MCF 10A (cell line): ENCODE results near the gene AP1M1. TPM values are rescaled to one million over a fixed set of nuclear protein-coding genes. Genes with fewer than 3 reads are reported as not detected.

ENCODE experiments used
- BruUV-seq: library from RNA; stranded (reverse); fragments of 400-500 nt; replicated peaks from 2 replicates; lab custom pipeline; 2021; lab: Mats Ljungman, UMichigan
- CTCF ChIA-PET: fragments of 300-600 bp; sonication (Branson Sonifier 250); formaldehyde crosslinking; extraction: SDS; loops from one replicate; lab custom pipeline; 2021; ENCODE audit warnings: antibody characterized with exemption, inconsistent platforms; lab: Yijun Ruan, JAX
- POLR2A ChIA-PET: fragments of 300-600, 350-650 bp; sonication (Branson Sonifier 250); formaldehyde crosslinking; extraction: SDS; loops from one replicate; lab custom pipeline; 2020; ENCODE audit warnings: antibody characterized with exemption, inconsistent platforms; lab: Yijun Ruan, JAX
- DNase-seq: peaks from one replicate; pipeline ENCODE4 v3.0.0-alpha.2; 2018; ENCODE audit not compliant: unreplicated experiment
- H3K27ac Mint-ChIP-seq: one replicate; pipeline ENCODE4 v1.8.0; 2022; ENCODE audit warnings: mild to moderate bottlenecking, low read depth, mixed read lengths; ENCODE audit not compliant: unreplicated experiment
- H3K27me3 Mint-ChIP-seq: one replicate; pipeline ENCODE4 v1.8.0; 2022; ENCODE audit warnings: mixed read lengths; ENCODE audit not compliant: insufficient read depth, unreplicated experiment
- H3K36me3 Mint-ChIP-seq: one replicate; pipeline ENCODE4 v1.8.0; 2022; ENCODE audit warnings: mild to moderate bottlenecking, moderate library complexity, mixed read lengths; ENCODE audit not compliant: insufficient read depth, unreplicated experiment
- H3K4me1 Mint-ChIP-seq: one replicate; pipeline ENCODE4 v1.8.0; 2022; ENCODE audit warnings: mixed read lengths; ENCODE audit not compliant: insufficient read depth, unreplicated experiment
- H3K4me3 Mint-ChIP-seq: one replicate; pipeline ENCODE4 v1.8.0; 2022; ENCODE audit warnings: mild to moderate bottlenecking, moderate library complexity, mixed read lengths; ENCODE audit not compliant: unreplicated experiment
- H3K9me3 Mint-ChIP-seq: one replicate; pipeline ENCODE4 v1.8.0; 2022; ENCODE audit warnings: mixed read lengths; ENCODE audit not compliant: unreplicated experiment
- intact Hi-C: fragments of 100-400 bp; cut with micrococcal nuclease; formaldehyde crosslinking; loops from 2 replicates; pipeline ENCODE4 v1.14.1; 2022
- total RNA-seq: library from RNA; stranded (reverse); gene quantifications from 2 replicates; pipeline ENCODE4 v1.2.3, GENCODE V29; 2022
- TF ChIP-seq, protein P1 (sequence below): fragments of 200-600 bp; IDR thresholded peaks from one replicate; pipeline ENCODE4 v1.8.0; 2022; ENCODE audit warnings: antibody characterized with exemption, mild to moderate bottlenecking; ENCODE audit not compliant: unreplicated experiment

AP1M1 gene
- total RNA-seq, 1 experiment from 2014 or later, result 53.8 TPM

GRCh38 chr19:16154557-16154956 is 43.2 kb upstream of the AP1M1 start:
- Mint-ChIP-seq H3K27me3 (no peaks in the 10 kb centered on the region), H3K36me3 (no peaks in the 10 kb centered on the region)
- no TSS peak for BruUV-seq

DNA sequence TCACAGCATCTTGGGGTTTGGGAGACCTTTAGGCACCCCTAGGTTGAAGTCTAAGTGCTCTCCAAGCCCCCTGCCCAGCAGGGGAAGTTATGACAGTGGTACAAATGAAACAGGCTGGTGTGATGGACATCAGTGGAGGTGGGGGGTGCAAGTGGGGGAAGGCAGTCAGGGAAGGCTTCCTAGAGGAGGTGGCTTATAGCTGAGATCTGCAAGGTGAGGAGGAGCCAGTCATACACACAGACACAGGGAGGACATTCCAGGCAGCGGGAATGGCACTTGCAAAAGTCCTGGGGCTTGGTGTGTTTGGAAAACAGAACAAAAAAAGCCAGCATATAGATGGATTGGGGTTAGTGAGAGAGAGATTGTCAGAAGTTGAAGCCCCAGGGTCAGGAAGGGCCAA is 42.6 kb upstream of the AP1M1 start:
- DNase-seq, result no peak
- BruUV-seq, result no TSS peak
- H3K36me3 Mint-ChIP-seq, result no peaks in the 10 kb centered on the region
- no peaks in the 10 kb centered on the region for H3K27me3 Mint-ChIP-seq
- POLR2A ChIA-PET, result no interaction called here
- TF ChIP-seq, protein P1, sequence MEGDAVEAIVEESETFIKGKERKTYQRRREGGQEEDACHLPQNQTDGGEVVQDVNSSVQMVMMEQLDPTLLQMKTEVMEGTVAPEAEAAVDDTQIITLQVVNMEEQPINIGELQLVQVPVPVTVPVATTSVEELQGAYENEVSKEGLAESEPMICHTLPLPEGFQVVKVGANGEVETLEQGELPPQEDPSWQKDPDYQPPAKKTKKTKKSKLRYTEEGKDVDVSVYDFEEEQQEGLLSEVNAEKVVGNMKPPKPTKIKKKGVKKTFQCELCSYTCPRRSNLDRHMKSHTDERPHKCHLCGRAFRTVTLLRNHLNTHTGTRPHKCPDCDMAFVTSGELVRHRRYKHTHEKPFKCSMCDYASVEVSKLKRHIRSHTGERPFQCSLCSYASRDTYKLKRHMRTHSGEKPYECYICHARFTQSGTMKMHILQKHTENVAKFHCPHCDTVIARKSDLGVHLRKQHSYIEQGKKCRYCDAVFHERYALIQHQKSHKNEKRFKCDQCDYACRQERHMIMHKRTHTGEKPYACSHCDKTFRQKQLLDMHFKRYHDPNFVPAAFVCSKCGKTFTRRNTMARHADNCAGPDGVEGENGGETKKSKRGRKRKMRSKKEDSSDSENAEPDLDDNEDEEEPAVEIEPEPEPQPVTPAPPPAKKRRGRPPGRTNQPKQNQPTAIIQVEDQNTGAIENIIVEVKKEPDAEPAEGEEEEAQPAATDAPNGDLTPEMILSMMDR, result no peak
- no peaks in the 10 kb centered on the region for H3K9me3 Mint-ChIP-seq
- no peaks in the 10 kb centered on the region for H3K4me1 Mint-ChIP-seq
- CTCF ChIA-PET, result interaction anchor here (0.6 to 0.7 kb wide), 2 partner anchors 594 to 1059 kb away, joined by 4 to 6 read pairs; no protein-coding TSS in a partner anchor
- no peak overlapping the region for H3K27ac Mint-ChIP-seq
- H3K4me3 Mint-ChIP-seq, result no peak overlapping the region
- intact Hi-C loops, result no loop called here

More at GRCh38 chr19:16154557-16154956, 43.2 kb upstream of the AP1M1 start:
- intact Hi-C loops, result no loop called here
- POLR2A ChIA-PET, result no interaction called here
- TF ChIP-seq, protein P1, result no peak
- H3K27ac Mint-ChIP-seq, result no peak overlapping the region
- H3K4me3 Mint-ChIP-seq, result no peak overlapping the region
- CTCF ChIA-PET, result interaction anchor here (0.6 kb wide), 1 partner anchor 31 kb away, joined by 3 read pairs; the partner anchor contains the start of gene FAM32A
- no peaks in the 10 kb centered on the region for H3K4me1 Mint-ChIP-seq
- no peaks in the 10 kb centered on the region for H3K9me3 Mint-ChIP-seq
- DNase-seq, result no peak

- H3K36me3 Mint-ChIP-seq, result no peaks in the 10 kb centered on the region
- H3K27me3 Mint-ChIP-seq, result no peaks in the 10 kb centered on the region
- intact Hi-C loops, result no loop called here
- H3K4me3 Mint-ChIP-seq, result no peak overlapping the region
- ChIA-PET POLR2A (no interaction called here), CTCF (interaction anchor here (0.6 to 1.2 kb wide), 2 partner anchors 527 to 656 kb away, joined by 3 to 4 read pairs; no protein-coding TSS in a partner anchor)
- no peak for DNase-seq
- TF ChIP-seq, protein P1, result no peak
- no peak overlapping the region for H3K27ac Mint-ChIP-seq
- no TSS peak for BruUV-seq
- H3K4me1 Mint-ChIP-seq, result peaks cover 13% of the 10 kb centered on the region
- H3K9me3 Mint-ChIP-seq, result no peaks in the 10 kb centered on the region
These were observed 40.8 kb upstream of the AP1M1 start for GRCh38 chr19:16156904-16157303.

GRCh38 chr19:16157601-16158000 is 40.1 kb upstream of the AP1M1 start:
- BruUV-seq, result no TSS peak
- H3K9me3 Mint-ChIP-seq, result no peaks in the 10 kb centered on the region
- ChIA-PET POLR2A (no interaction called here), CTCF (interaction anchor here (0.6 kb wide), 2 partner anchors 11 to 656 kb away, joined by 3 to 4 read pairs; no protein-coding TSS in a partner anchor)
- H3K4me3 Mint-ChIP-seq, result no peak overlapping the region
- H3K27me3 Mint-ChIP-seq, result no peaks in the 10 kb centered on the region
- no peak for DNase-seq
- intact Hi-C loops, result no loop called here
- H3K4me1 Mint-ChIP-seq, result peaks cover 14% of the 10 kb centered on the region
- H3K27ac Mint-ChIP-seq, result no peak overlapping the region
- H3K36me3 Mint-ChIP-seq, result no peaks in the 10 kb centered on the region
- TF ChIP-seq, protein P1, result no peak
